Measurements from ENCODE around the gene MED28.

Gene MED28

DNA sequence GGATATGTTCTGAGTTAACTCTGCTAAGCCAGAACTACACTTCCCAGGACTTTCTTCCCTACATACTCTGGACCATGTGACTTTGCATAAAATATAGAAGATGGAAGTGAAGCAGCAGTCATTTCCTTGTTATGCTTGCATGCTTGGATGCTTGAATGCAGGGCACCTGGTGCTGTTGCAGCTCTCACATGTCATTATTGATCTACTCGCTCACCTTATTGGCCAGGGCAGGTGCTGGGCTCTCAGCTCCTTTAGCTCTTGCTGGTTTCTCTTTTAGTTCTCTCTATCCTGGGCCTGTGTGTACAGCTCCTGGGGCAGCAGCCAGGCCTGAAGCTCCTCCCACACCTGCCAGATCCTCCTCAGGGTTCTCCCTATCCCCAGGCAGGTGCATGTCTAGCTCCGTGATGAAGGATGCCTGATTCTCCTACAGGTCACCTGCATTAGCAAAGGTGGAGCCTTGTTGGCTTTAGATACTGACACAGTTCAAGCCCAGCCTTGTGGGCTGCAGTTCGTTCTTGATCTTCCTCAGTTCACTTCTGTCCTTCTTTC lies 53.3 kb downstream of the MED28 start:
- DNase-seq = no peak

GRCh38 chr4:17670423-17670822 lies 56.0 kb downstream of the MED28 start:
- DNase-seq = no peak

DNA sequence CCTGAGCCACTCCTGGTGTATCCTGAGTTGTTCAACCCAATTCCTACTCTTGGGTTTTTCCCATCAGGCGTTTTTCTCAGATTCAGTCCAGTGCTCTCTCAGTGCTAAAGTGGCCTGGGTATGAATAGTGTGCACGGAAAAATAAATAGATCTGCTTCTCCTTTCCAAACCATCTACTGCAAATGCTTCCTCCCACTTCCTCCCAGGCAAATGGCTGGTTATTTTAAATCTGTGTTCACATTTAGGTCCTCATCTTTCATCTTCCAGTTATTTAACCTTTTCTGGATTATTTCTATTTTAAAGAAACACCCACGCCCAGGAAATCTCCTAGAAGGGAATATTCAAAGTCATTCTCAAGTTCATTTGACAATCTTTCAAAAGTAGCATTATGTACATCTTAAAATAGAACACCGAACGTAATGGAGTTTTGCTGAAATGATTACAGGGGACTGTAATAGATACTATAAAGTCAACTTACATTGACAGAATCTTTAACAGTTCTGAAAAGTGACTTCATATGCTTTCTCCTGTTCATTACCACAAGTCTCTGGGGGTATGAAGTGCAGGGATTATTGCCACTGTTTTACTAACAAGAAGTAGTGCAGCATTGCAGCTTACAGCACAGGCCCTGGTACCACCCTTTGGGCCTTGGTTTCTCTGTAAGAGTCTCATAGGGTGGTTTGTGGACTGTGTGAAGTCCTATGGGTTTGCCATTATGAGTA lies 66.3 kb downstream of the MED28 start:
- no peak for DNase-seq

DNA sequence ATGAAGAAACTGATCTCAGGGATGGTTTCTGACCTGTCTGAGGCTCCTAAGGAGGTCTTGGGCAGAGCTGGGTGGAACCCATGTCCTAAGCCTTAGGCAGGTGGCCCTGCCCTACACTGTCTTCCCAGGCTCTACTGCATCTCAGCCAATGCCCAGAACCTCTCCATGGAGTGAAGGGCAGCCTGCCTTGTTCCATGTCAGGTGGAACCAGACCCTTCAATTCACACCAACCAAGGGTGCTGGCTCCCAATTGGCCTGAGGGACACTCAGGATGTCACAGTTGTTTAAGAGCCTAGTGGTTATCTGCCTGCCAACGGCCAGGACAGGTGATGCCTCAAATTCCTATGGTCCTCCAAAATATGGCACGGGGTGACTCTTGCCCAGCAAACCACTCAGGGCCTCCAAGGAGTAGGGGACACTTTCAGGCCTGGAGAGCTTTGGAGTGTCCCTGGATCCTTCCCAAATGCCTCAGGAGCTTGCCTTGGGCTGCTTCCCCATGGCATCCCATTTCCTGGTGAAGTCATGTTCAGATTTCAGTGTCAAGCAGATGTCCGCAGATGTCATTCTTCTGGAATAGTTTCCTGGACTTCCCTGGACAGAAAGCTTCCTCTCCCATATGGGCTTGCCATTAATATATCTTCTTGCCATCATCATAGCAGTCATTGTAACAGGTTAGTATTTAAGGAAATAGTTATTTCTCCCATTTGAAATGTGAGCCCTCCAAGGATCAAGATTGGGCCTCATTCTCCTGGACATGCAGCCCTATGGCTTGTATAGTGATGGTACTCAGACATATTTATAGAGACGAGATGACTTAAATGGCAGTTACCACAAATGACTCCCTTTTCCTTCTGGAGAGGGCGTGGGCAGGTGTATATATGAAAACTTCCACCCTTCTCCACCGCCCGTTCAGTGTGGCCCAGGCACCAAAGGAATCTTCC lies 67.1 kb downstream of the MED28 start:
- no peak for DNase-seq

- DNase-seq = no peak
These were observed 67.8 kb downstream of the MED28 start for GRCh38 chr4:17682222-17682566.

Measured in activated CD4-positive, CD25-positive, alpha-beta regulatory T cell treated with anti-CD3 and anti-CD28 coated beads, Interleukin-2, amount 50 U/mL, for 72 hours (primary cell).